ENCODE data around the gene ARHGDIB. TPM values are rescaled to one million over a fixed set of nuclear protein-coding genes. Genes with fewer than 3 reads are reported as not detected.

The ARHGDIB gene
- total RNA-seq = 100 to 1,000 TPM in 1 of 4 donors, 10 to 100 TPM in 3; 17.1 to 290 (median 57.1) TPM

DNA sequence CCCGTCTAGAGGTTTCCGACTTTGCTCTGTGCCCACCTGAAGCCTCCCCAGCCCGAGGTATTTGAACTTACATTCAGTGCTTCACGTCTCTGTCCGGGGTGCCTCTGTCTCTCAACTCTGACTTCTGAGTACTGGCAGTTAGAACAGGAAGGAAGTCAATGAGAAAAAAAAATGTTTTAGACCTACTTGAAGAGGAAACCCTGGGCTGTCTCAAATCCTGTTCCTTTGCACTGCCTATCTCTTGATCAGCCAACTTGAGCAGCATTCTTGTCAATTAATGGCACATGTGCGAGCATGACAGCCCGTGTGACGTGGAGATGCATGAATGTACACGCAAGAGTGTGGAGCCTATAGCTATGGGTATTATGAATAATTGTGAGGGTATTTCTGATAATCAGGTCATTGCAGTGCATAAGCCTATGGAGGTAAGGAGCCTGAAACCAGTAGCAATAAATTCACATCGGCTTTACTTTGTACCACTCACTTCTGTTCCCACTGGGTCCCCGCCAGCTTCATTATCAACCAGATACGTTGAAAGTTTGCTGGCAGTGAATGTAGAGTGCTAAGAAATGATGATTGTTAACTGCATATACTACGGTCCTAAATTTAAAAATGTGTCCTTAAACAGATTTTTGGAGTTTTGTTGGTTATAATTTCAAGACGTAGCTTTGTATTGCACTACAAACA is at the start of gene ARHGDIB:
TSS of gene ARHGDIB (minus strand) at position 136 of the 687 bp plus-strand sequence. CDS start 10,889 bp downstream, outside the sequence.
- no peaks in the 10 kb centered on the region for H3K27me3 ChIP-seq
- peak within 1 kb of the TSS; percentile 44 to 55 (median 50) for H3K4me3 ChIP-seq
- no peaks in the 10 kb centered on the region for H3K9me3 ChIP-seq
- TF ChIP-seq CTCF (IDR thresholded peaks at IDR 0.05) (no peak), POLR2A (IDR thresholded peaks at IDR 0.05) (peak; percentile 39 to 52)
- peak within 1 kb of the TSS; percentile 78 to 90 (median 80) for H3K27ac ChIP-seq
- no peaks in the 10 kb centered on the region for H3K36me3 ChIP-seq
- DNase-seq = peak in 2 of 3 donors; percentile 85 to 90
- peaks cover 0 to 7% (median 0%) of the 10 kb centered on the region in 4 donors for H3K4me1 ChIP-seq

DNA sequence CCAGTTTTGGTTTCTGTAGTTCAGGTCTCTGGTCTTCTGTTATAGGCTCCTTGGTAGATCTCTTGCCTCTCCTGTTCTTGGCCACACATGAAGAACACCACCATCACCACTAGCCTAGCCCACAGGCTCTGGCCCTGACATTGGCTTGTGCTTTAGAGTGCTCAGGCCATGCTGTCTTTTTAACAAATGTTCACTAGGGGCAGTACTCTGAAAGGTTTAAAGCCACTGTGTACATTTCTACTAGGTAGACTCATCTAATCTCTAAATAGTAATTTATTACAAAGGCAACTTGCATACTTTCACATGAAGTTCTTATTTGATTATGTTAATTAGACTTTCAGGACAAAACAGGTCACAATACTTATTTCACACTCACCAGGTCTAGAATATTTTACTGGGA is 49.8 kb upstream of the ARHGDIB start:
- no peak for DNase-seq

GRCh38 chr12:15007551-15007950 is 46.1 kb upstream of the ARHGDIB start:
- TF ChIP-seq CTCF (IDR thresholded peaks at IDR 0.05) (no peak), POLR2A (IDR thresholded peaks at IDR 0.05) (no peak)
- no peaks in the 10 kb centered on the region for H3K36me3 ChIP-seq
- H3K27me3 ChIP-seq = no peaks in the 10 kb centered on the region
- DNase-seq = no peak
- H3K4me1 ChIP-seq = no peaks in the 10 kb centered on the region
- no peaks in the 10 kb centered on the region for H3K9me3 ChIP-seq
- no peak overlapping the region for H3K4me3 ChIP-seq
- peak overlapping the region in 2 of 4 donors; percentile 1 to 53 for H3K27ac ChIP-seq

More for the DNA sequence above, 49.8 kb upstream of the ARHGDIB start:
- Histone ChIP-seq H3K36me3 (no peaks in the 10 kb centered on the region), H3K9me3 (no peaks in the 10 kb centered on the region), H3K4me1 (no peaks in the 10 kb centered on the region), H3K27me3 (no peaks in the 10 kb centered on the region), H3K27ac (no peak overlapping the region), H3K4me3 (no peak overlapping the region)
- no peak for TF ChIP-seq POLR2A (IDR thresholded peaks at IDR 0.05)
- no peak for TF ChIP-seq CTCF (IDR thresholded peaks at IDR 0.05)

DNA sequence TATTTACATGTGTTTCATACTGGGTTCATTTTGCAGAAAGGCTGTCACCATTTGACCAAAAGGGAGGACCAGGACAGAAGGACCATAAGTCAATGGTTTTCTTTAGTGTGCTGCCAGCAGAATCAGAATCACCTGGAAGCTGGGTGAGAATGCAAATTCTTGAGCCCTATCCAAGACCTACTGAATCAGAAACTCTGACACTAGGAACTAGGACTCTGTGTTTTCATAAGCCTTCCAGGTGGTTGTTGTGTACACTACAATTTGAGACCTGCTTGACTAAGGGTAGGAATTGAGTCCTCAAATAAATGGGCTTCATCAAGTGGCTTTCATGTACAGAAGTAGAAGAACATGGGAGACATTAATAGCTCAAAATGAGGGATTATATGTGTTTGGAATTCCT is 43.7 kb upstream of the ARHGDIB start:
- H3K4me1 ChIP-seq = peaks cover 0 to 7% (median 0%) of the 10 kb centered on the region in 4 donors
- no peaks in the 10 kb centered on the region for H3K36me3 ChIP-seq
- TF ChIP-seq POLR2A (IDR thresholded peaks at IDR 0.05) (no peak), CTCF (IDR thresholded peaks at IDR 0.05) (no peak)
- no peaks in the 10 kb centered on the region for H3K27me3 ChIP-seq
- H3K9me3 ChIP-seq = no peaks in the 10 kb centered on the region
- H3K27ac ChIP-seq = no peak overlapping the region
- DNase-seq = no peak
- no peak overlapping the region for H3K4me3 ChIP-seq

- Histone ChIP-seq H3K27me3 (no peaks in the 10 kb centered on the region), H3K4me1 (peaks cover 0 to 7% (median 0%) of the 10 kb centered on the region in 4 donors), H3K36me3 (no peaks in the 10 kb centered on the region), H3K4me3 (no peak overlapping the region), H3K9me3 (no peaks in the 10 kb centered on the region), H3K27ac (no peak overlapping the region)
- TF ChIP-seq CTCF (IDR thresholded peaks at IDR 0.05) (no peak), POLR2A (IDR thresholded peaks at IDR 0.05) (no peak)
- no peak for DNase-seq
Observed at GRCh38 chr12:15004421-15004820, 43.0 kb upstream of the ARHGDIB start.
